Panc1 (cell line): ENCODE measurements around the gene TMEM92.

Source experiments
- POLR2AphosphoS5 ChIP-seq: IDR thresholded peaks from 2 replicates; pipeline ENCODE4 v1.6.1; 2012; ENCODE audit warnings: mild to moderate bottlenecking, low read depth, low read length, moderate library complexity
- TF ChIP-seq, protein P1 (sequence below): fragments of 450-650 bp; IDR thresholded peaks from 2 replicates; pipeline ENCODE4 v1.5.1; 2017; ENCODE audit warnings: mild to moderate bottlenecking

DNA sequence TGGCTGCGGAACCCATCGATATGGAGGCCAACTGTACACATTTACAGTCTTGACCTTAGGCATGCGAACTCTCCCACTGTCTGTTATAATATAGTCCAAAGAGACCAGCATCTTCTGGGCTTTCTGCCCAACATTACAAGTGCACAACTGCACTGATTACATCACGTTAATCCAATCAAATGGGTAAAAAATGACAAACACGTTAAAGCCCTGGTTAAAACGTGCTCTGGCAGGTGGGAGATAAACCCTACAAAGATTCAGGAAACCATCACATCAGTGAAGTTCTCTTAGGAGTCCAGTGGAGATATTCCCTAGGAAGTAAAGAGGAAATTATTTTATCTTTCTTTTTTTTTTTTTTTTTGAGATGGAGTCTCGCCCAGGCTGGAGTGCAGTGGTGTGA is 48.0 kb downstream of the TMEM92 start:
- TF ChIP-seq, protein P1, sequence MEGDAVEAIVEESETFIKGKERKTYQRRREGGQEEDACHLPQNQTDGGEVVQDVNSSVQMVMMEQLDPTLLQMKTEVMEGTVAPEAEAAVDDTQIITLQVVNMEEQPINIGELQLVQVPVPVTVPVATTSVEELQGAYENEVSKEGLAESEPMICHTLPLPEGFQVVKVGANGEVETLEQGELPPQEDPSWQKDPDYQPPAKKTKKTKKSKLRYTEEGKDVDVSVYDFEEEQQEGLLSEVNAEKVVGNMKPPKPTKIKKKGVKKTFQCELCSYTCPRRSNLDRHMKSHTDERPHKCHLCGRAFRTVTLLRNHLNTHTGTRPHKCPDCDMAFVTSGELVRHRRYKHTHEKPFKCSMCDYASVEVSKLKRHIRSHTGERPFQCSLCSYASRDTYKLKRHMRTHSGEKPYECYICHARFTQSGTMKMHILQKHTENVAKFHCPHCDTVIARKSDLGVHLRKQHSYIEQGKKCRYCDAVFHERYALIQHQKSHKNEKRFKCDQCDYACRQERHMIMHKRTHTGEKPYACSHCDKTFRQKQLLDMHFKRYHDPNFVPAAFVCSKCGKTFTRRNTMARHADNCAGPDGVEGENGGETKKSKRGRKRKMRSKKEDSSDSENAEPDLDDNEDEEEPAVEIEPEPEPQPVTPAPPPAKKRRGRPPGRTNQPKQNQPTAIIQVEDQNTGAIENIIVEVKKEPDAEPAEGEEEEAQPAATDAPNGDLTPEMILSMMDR: no peak
- TF ChIP-seq POLR2AphosphoS5: no peak
